GM23338 (cell line): ENCODE measurements around the gene PTPN12. TPM values are rescaled to one million over a fixed set of nuclear protein-coding genes. Genes with fewer than 3 reads are reported as not detected.

Experiments
- ATAC-seq: fragments of 200-7000 bp; cut with Tn5 transposase; 3 replicates; pipeline ENCODE4 v1.9.1; 2020
- DNase-seq: peaks from one replicate; pipeline ENCODE4 v3.0.0-alpha.2; 2015; ENCODE audit warnings: low spot score
- H2AFZ ChIP-seq: fragments of 200-600 bp; sonication (generic); 2 replicates; pipeline ENCODE4 v1.8.0; 2016; ENCODE audit warnings: antibody characterized with exemption, mild to moderate bottlenecking, moderate library complexity
- H3F3A ChIP-seq: fragments of 200-600 bp; sonication (generic); replicated peaks from 2 replicates; pipeline ENCODE4 v1.8.0; 2017; ENCODE audit warnings: antibody characterized with exemption, mixed run types, low read depth
- H3K27ac ChIP-seq: fragments of 200-600 bp; sonication (generic); 2 replicates; pipeline ENCODE4 v1.6.1; 2016; ENCODE audit warnings: low read depth
- H3K27me3 ChIP-seq: fragments of 200-600 bp; sonication (generic); 2 replicates; pipeline ENCODE4 v1.8.0; 2016; ENCODE audit warnings: mild to moderate bottlenecking, mixed run types, moderate library complexity; ENCODE audit not compliant: insufficient read depth
- H3K36me3 ChIP-seq: fragments of 200-600 bp; sonication (generic); 2 replicates; pipeline ENCODE4 v1.8.0; 2016; ENCODE audit warnings: mild to moderate bottlenecking; ENCODE audit not compliant: insufficient read depth
- H3K4me1 ChIP-seq: fragments of 200-600 bp; sonication (generic); 2 replicates; pipeline ENCODE4 v1.8.0; 2016; ENCODE audit warnings: mild to moderate bottlenecking, moderate library complexity; ENCODE audit not compliant: insufficient read depth
- H3K4me2 ChIP-seq: fragments of 200-600 bp; sonication (generic); 2 replicates; pipeline ENCODE4 v1.7.1; 2017; ENCODE audit warnings: mixed run types
- H3K4me3 ChIP-seq: fragments of 200-600 bp; sonication (generic); 2 replicates; pipeline ENCODE4 v1.6.1; 2016; ENCODE audit warnings: mixed run types
- H3K79me2 ChIP-seq: fragments of 200-600 bp; sonication (generic); replicated peaks from 2 replicates; pipeline ENCODE4 v1.8.0; 2017; ENCODE audit warnings: mild to moderate bottlenecking; ENCODE audit not compliant: insufficient read depth
- H3K9me2 ChIP-seq: fragments of 200-600 bp; sonication (generic); 2 replicates; pipeline ENCODE4 v1.8.0; 2017; ENCODE audit not compliant: insufficient read depth
- H4K20me1 ChIP-seq: fragments of 200-600 bp; sonication (generic); replicated peaks from 2 replicates; pipeline ENCODE4 v1.8.0; 2017; ENCODE audit warnings: mild to moderate bottlenecking; ENCODE audit not compliant: insufficient read depth
- H3K27ac Mint-ChIP-seq: 2 replicates; pipeline ENCODE4 v1.8.0; 2020; ENCODE audit warnings: inconsistent platforms, mild to moderate bottlenecking, moderate library complexity, mixed read lengths
- H3K27me3 Mint-ChIP-seq: 3 replicates; pipeline ENCODE4 v1.8.0; 2022; ENCODE audit warnings: low read depth, mild to moderate bottlenecking, moderate library complexity, mixed read lengths, inconsistent platforms; ENCODE audit not compliant: insufficient read depth, poor library complexity
- H3K36me3 Mint-ChIP-seq: 3 replicates; pipeline ENCODE4 v1.8.0; 2021; ENCODE audit warnings: low read depth, mild to moderate bottlenecking, inconsistent platforms, moderate library complexity, mixed read lengths
- H3K4me1 Mint-ChIP-seq: 3 replicates; pipeline ENCODE4 v1.8.0; 2020; ENCODE audit warnings: mild to moderate bottlenecking, inconsistent platforms, mixed read lengths
- H3K4me3 Mint-ChIP-seq: 3 replicates; pipeline ENCODE4 v1.8.0; 2021; ENCODE audit warnings: moderate library complexity, mild to moderate bottlenecking, inconsistent platforms, mixed read lengths
- H3K9me3 Mint-ChIP-seq: 3 replicates; pipeline ENCODE4 v1.8.0; 2020; ENCODE audit warnings: moderate library complexity, mild to moderate bottlenecking, inconsistent platforms, mixed read lengths
- CREB1 ChIP-seq: fragments of 250-450 bp; sonication (Bioruptor Pico); IDR thresholded peaks from 2 replicates; pipeline ENCODE4 v1.5.0; 2020; ENCODE audit warnings: low read depth, mild to moderate bottlenecking, moderate library complexity
- EZH2 ChIP-seq: fragments of 200-600 bp; sonication (generic); IDR thresholded peaks from one replicate; pipeline ENCODE4 v1.8.0; 2017; ENCODE audit warnings: antibody characterized with exemption, mild to moderate bottlenecking, low read depth; ENCODE audit not compliant: unreplicated experiment
- EZH2phosphoT487 ChIP-seq: fragments of 200-600 bp; sonication (generic); IDR thresholded peaks from one replicate; pipeline ENCODE4 v1.8.1; 2018; ENCODE audit warnings: antibody characterized with exemption; ENCODE audit not compliant: unreplicated experiment
- NANOG ChIP-seq: IDR thresholded peaks from 2 replicates; pipeline ENCODE4 v1.6.1; 2016; ENCODE audit warnings: antibody characterized with exemption, borderline replicate concordance
- ZNF114 ChIP-seq: fragments of 250-450 bp; sonication (Bioruptor Pico); IDR thresholded peaks from 2 replicates; pipeline ENCODE4 v1.5.0; 2020; ENCODE audit warnings: mild to moderate bottlenecking, moderate library complexity
- ZNF331 ChIP-seq: fragments of 250-450 bp; sonication (Bioruptor Pico); IDR thresholded peaks from 2 replicates; pipeline ENCODE4 v1.5.0; 2020; ENCODE audit warnings: low read depth, mild to moderate bottlenecking, moderate library complexity
- polyA plus RNA-seq: library from polyadenylated mRNA; unstranded; fragments of >200 nt; fragmentation: Nextera tagmentation; extraction: Ambion mirVana; gene quantifications from 2 replicates; pipeline ENCODE4 v1.2.1, GENCODE V29; 2016
- total RNA-seq: library from RNA; depleted of rRNA; stranded (reverse); fragments of >200 nt; shearing (Covaris generic); gene quantifications from 2 replicates; pipeline ENCODE4 v1.2.3, GENCODE V29; 2014
- TF ChIP-seq, protein P1 (sequence below): IDR thresholded peaks from one replicate; pipeline ENCODE4 v1.6.1; 2018; ENCODE audit warnings: antibody characterized with exemption; ENCODE audit not compliant: unreplicated experiment
- TF ChIP-seq, protein P2 (sequence below), 2 experiments: fragments of 200-600 bp in 1 of 2; sonication (generic) in 1 of 2; conservative IDR thresholded peaks; 2 replicates each; pipeline versions ENCODE4 v1.5.1 to v1.6.1; 2016 to 2017; ENCODE audit warnings: antibody characterized with exemption in 2 of 2, low read depth in 2 of 2, mild to moderate bottlenecking in 2 of 2, moderate library complexity in 1 of 2
- TF ChIP-seq, protein P3 (sequence below): IDR thresholded peaks from 2 replicates; pipeline ENCODE4 v1.6.1; 2016; ENCODE audit warnings: antibody characterized with exemption
- TF ChIP-seq, protein P4 (sequence below): fragments of 250-450 bp; sonication (Bioruptor Pico); IDR thresholded peaks from 2 replicates; pipeline ENCODE4 v1.5.0; 2020; ENCODE audit warnings: mild to moderate bottlenecking, moderate library complexity

The PTPN12 gene
- total and polyA plus RNA-seq, 2 experiments from 2014 or later, result 58.8 to 187 TPM

DNA sequence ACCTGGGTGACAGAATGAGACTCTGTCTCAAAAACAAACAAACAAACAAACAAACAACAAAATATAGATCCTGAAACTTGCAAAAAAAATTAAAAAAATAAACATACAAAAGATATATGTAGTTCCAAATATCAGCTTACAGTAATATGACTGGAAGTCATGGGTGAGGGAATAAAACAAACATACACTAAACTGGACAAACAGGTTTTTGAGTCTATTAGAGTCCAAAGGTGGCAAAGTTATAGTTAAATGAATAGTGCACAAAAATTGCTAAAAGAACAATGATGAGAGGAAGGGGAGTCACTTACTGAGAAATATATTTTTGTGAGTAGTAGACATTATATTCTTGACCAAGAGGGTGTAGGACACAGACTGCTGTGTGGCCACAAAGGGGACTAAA lies 142.5 kb downstream of the PTPN12 start:
- H3K79me2 ChIP-seq, result no peaks in the 10 kb centered on the region
- no peaks in the 10 kb centered on the region for H3K9me2 ChIP-seq
- H3K4me3 ChIP-seq, result no peak overlapping the region
- Mint-ChIP-seq H3K9me3 (no peaks in the 10 kb centered on the region), H3K4me3 (no peak overlapping the region), H3K27me3 (no peaks in the 10 kb centered on the region), H3K36me3 (peaks cover 23% of the 10 kb centered on the region), H3K4me1 (peaks cover 13% of the 10 kb centered on the region), H3K27ac (no peak overlapping the region)
- no peaks in the 10 kb centered on the region for H3K36me3 ChIP-seq
- ATAC-seq (no peak), DNase-seq (no peak)
- H3K4me1 ChIP-seq, result peaks cover 4% of the 10 kb centered on the region
- H3K4me2 ChIP-seq, result no peak overlapping the region
- no peak overlapping the region for H2AFZ ChIP-seq
- H4K20me1 ChIP-seq, result no peaks in the 10 kb centered on the region
- TF ChIP-seq CREB1 (CRISPR knock-in tag) (no peak), NANOG (no peak), EZH2 (no peak), ZNF114 (CRISPR knock-in tag) (no peak), EZH2phosphoT487 (no peak)
- TF ChIP-seq, protein P1, sequence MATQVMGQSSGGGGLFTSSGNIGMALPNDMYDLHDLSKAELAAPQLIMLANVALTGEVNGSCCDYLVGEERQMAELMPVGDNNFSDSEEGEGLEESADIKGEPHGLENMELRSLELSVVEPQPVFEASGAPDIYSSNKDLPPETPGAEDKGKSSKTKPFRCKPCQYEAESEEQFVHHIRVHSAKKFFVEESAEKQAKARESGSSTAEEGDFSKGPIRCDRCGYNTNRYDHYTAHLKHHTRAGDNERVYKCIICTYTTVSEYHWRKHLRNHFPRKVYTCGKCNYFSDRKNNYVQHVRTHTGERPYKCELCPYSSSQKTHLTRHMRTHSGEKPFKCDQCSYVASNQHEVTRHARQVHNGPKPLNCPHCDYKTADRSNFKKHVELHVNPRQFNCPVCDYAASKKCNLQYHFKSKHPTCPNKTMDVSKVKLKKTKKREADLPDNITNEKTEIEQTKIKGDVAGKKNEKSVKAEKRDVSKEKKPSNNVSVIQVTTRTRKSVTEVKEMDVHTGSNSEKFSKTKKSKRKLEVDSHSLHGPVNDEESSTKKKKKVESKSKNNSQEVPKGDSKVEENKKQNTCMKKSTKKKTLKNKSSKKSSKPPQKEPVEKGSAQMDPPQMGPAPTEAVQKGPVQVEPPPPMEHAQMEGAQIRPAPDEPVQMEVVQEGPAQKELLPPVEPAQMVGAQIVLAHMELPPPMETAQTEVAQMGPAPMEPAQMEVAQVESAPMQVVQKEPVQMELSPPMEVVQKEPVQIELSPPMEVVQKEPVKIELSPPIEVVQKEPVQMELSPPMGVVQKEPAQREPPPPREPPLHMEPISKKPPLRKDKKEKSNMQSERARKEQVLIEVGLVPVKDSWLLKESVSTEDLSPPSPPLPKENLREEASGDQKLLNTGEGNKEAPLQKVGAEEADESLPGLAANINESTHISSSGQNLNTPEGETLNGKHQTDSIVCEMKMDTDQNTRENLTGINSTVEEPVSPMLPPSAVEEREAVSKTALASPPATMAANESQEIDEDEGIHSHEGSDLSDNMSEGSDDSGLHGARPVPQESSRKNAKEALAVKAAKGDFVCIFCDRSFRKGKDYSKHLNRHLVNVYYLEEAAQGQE, result no peak
- TF ChIP-seq, protein P2, sequence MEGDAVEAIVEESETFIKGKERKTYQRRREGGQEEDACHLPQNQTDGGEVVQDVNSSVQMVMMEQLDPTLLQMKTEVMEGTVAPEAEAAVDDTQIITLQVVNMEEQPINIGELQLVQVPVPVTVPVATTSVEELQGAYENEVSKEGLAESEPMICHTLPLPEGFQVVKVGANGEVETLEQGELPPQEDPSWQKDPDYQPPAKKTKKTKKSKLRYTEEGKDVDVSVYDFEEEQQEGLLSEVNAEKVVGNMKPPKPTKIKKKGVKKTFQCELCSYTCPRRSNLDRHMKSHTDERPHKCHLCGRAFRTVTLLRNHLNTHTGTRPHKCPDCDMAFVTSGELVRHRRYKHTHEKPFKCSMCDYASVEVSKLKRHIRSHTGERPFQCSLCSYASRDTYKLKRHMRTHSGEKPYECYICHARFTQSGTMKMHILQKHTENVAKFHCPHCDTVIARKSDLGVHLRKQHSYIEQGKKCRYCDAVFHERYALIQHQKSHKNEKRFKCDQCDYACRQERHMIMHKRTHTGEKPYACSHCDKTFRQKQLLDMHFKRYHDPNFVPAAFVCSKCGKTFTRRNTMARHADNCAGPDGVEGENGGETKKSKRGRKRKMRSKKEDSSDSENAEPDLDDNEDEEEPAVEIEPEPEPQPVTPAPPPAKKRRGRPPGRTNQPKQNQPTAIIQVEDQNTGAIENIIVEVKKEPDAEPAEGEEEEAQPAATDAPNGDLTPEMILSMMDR (conservative IDR thresholded peaks at IDR 0.05; ENCODE audit: low read depth in 2 of 2), result no peak
- TF ChIP-seq, protein P3, sequence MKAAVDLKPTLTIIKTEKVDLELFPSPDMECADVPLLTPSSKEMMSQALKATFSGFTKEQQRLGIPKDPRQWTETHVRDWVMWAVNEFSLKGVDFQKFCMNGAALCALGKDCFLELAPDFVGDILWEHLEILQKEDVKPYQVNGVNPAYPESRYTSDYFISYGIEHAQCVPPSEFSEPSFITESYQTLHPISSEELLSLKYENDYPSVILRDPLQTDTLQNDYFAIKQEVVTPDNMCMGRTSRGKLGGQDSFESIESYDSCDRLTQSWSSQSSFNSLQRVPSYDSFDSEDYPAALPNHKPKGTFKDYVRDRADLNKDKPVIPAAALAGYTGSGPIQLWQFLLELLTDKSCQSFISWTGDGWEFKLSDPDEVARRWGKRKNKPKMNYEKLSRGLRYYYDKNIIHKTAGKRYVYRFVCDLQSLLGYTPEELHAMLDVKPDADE, result no peak
- H3K27me3 ChIP-seq, result no peaks in the 10 kb centered on the region
- H3K27ac ChIP-seq, result no peak overlapping the region
- H3F3A ChIP-seq, result no peaks in the 10 kb centered on the region

DNA sequence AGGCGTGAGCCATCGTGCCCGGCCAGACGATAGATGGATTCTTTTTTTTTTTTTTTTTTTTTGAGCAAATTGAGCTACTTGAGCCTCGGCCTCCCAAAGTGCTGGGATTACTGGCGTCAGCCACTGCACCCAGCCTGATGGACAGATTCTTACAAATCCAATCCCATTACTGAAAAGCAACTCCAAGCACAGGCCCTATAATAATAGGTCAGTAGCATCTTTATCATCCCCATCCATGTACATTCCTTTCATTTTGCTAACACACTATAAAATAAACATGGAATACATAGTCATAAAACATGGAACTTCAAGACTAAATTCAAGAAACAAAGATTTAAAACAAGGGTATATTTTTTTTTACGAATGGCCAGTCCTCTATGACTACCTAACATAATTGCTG lies 143.2 kb downstream of the PTPN12 start:
- Histone ChIP-seq H3F3A (no peaks in the 10 kb centered on the region), H2AFZ (no peak overlapping the region), H3K4me2 (no peak overlapping the region), H3K4me3 (no peak overlapping the region), H3K4me1 (peaks cover 11% of the 10 kb centered on the region), H4K20me1 (no peaks in the 10 kb centered on the region), H3K27me3 (no peaks in the 10 kb centered on the region), H3K79me2 (no peaks in the 10 kb centered on the region), H3K27ac (no peak overlapping the region), H3K36me3 (no peaks in the 10 kb centered on the region), H3K9me2 (no peaks in the 10 kb centered on the region)
- H3K36me3 Mint-ChIP-seq, result peaks cover 23% of the 10 kb centered on the region
- H3K4me1 Mint-ChIP-seq, result peaks cover 17% of the 10 kb centered on the region
- no peaks in the 10 kb centered on the region for H3K9me3 Mint-ChIP-seq
- DNase-seq, result no peak
- H3K27me3 Mint-ChIP-seq, result no peaks in the 10 kb centered on the region
- no peak overlapping the region for H3K4me3 Mint-ChIP-seq
- ATAC-seq, result no peak
- H3K27ac Mint-ChIP-seq, result no peak overlapping the region
- TF ChIP-seq, protein P4, sequence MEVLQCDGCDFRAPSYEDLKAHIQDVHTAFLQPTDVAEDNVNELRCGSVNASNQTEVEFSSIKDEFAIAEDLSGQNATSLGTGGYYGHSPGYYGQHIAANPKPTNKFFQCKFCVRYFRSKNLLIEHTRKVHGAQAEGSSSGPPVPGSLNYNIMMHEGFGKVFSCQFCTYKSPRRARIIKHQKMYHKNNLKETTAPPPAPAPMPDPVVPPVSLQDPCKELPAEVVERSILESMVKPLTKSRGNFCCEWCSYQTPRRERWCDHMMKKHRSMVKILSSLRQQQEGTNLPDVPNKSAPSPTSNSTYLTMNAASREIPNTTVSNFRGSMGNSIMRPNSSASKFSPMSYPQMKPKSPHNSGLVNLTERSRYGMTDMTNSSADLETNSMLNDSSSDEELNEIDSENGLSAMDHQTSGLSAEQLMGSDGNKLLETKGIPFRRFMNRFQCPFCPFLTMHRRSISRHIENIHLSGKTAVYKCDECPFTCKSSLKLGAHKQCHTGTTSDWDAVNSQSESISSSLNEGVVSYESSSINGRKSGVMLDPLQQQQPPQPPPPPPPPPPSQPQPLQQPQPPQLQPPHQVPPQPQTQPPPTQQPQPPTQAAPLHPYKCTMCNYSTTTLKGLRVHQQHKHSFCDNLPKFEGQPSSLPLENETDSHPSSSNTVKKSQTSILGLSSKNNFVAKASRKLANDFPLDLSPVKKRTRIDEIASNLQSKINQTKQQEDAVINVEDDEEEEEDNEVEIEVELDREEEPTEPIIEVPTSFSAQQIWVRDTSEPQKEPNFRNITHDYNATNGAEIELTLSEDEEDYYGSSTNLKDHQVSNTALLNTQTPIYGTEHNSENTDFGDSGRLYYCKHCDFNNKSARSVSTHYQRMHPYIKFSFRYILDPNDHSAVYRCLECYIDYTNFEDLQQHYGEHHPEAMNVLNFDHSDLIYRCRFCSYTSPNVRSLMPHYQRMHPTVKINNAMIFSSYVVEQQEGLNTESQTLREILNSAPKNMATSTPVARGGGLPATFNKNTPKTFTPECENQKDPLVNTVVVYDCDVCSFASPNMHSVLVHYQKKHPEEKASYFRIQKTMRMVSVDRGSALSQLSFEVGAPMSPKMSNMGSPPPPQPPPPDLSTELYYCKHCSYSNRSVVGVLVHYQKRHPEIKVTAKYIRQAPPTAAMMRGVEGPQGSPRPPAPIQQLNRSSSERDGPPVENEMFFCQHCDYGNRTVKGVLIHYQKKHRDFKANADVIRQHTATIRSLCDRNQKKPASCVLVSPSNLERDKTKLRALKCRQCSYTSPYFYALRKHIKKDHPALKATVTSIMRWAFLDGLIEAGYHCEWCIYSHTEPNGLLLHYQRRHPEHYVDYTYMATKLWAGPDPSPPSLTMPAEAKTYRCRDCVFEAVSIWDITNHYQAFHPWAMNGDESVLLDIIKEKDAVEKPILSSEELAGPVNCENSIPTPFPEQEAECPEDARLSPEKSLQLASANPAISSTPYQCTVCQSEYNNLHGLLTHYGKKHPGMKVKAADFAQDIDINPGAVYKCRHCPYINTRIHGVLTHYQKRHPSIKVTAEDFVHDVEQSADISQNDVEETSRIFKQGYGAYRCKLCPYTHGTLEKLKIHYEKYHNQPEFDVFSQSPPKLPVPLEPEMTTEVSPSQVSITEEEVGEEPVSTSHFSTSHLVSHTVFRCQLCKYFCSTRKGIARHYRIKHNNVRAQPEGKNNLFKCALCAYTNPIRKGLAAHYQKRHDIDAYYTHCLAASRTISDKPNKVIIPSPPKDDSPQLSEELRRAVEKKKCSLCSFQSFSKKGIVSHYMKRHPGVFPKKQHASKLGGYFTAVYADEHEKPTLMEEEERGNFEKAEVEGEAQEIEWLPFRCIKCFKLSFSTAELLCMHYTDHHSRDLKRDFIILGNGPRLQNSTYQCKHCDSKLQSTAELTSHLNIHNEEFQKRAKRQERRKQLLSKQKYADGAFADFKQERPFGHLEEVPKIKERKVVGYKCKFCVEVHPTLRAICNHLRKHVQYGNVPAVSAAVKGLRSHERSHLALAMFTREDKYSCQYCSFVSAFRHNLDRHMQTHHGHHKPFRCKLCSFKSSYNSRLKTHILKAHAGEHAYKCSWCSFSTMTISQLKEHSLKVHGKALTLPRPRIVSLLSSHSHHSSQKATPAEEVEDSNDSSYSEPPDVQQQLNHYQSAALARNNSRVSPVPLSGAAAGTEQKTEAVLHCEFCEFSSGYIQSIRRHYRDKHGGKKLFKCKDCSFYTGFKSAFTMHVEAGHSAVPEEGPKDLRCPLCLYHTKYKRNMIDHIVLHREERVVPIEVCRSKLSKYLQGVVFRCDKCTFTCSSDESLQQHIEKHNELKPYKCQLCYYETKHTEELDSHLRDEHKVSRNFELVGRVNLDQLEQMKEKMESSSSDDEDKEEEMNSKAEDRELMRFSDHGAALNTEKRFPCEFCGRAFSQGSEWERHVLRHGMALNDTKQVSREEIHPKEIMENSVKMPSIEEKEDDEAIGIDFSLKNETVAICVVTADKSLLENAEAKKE (CRISPR knock-in tag), result no peak
- no peak for TF ChIP-seq ZNF331
